ENCODE data around the gene SRCAP. TPM values are rescaled to one million over a fixed set of nuclear protein-coding genes. Genes with fewer than 3 reads are reported as not detected.

SRCAP gene
- polyA plus RNA-seq, 1 donor (not counting 4 experiments of a cell fraction or from before 2014, with no cell fraction given): 1.4 TPM

GRCh38 chr16:30758988-30759491 lies 60.1 kb downstream of the SRCAP start:
- no peaks in the 10 kb centered on the region for H4K20me1 ChIP-seq (ENCODE audit: control insufficient read depth, extremely low read depth, insufficient read depth, low read length)
- DNase-seq (ENCODE audit: low read depth, low spot score): no peak
- no peak overlapping the region for H3K4me2 ChIP-seq (ENCODE audit: control insufficient read depth, extremely low read depth, insufficient read depth, low read depth, low read length)
- TF ChIP-seq, protein P1, sequence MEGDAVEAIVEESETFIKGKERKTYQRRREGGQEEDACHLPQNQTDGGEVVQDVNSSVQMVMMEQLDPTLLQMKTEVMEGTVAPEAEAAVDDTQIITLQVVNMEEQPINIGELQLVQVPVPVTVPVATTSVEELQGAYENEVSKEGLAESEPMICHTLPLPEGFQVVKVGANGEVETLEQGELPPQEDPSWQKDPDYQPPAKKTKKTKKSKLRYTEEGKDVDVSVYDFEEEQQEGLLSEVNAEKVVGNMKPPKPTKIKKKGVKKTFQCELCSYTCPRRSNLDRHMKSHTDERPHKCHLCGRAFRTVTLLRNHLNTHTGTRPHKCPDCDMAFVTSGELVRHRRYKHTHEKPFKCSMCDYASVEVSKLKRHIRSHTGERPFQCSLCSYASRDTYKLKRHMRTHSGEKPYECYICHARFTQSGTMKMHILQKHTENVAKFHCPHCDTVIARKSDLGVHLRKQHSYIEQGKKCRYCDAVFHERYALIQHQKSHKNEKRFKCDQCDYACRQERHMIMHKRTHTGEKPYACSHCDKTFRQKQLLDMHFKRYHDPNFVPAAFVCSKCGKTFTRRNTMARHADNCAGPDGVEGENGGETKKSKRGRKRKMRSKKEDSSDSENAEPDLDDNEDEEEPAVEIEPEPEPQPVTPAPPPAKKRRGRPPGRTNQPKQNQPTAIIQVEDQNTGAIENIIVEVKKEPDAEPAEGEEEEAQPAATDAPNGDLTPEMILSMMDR (optimal IDR thresholded peaks at IDR 0.05 in 1 of 3, IDR thresholded peaks at IDR 0.05 in 1 of 3, conservative IDR thresholded peaks at IDR 0.05 in 1 of 3; ENCODE audit: extremely low read depth in 1 of 3, insufficient read depth in 2 of 3, low read length in 3 of 3): no peak
- no peak for TF ChIP-seq EZH2 (IDR thresholded peaks at IDR 0.05; ENCODE audit: low read length)
- H2AFZ ChIP-seq (ENCODE audit: control insufficient read depth, low read length): no peak overlapping the region
- H3K4me3 ChIP-seq (ENCODE audit: control insufficient read depth in 2 of 3, extremely low read depth in 1 of 3, insufficient read depth in 2 of 3, low read depth in 1 of 3, low read length in 3 of 3): no peak overlapping the region
- H3K9me3 ChIP-seq (ENCODE audit: control insufficient read depth, low read depth, low read length): no peaks in the 10 kb centered on the region
- peaks cover 17% of the 10 kb centered on the region for H3K4me1 ChIP-seq (ENCODE audit: control insufficient read depth, extremely low read depth, insufficient read depth, low read length)
- dilution Hi-C loops (cut with MboI; ENCODE audit: extremely low pct_ligation_motif_present, low sequenced_read_pairs): no loop called here
- H3K79me2 ChIP-seq (ENCODE audit: control insufficient read depth, insufficient read depth, low read length): peaks cover 18% of the 10 kb centered on the region
- no peaks in the 10 kb centered on the region for H3K27me3 ChIP-seq (ENCODE audit: control insufficient read depth, extremely low read depth, insufficient read depth, low read length)
- FAIRE-seq: no peak
- H3K36me3 ChIP-seq (ENCODE audit: control insufficient read depth in 2 of 2, extremely low read depth in 1 of 2, insufficient read depth in 2 of 2, low read length in 2 of 2): peaks cover 16 to 18% of the 10 kb centered on the region in 2 experiments
- H3K9me1 ChIP-seq (ENCODE audit: control insufficient read depth, extremely low read depth, insufficient read depth, low read length): no peaks in the 10 kb centered on the region
- no peak overlapping the region for H3K27ac ChIP-seq (ENCODE audit: control insufficient read depth, insufficient read depth, low read length)
- H3K9ac ChIP-seq (ENCODE audit: control insufficient read depth, extremely low read depth, insufficient read depth, low read length): no peak overlapping the region

DNA sequence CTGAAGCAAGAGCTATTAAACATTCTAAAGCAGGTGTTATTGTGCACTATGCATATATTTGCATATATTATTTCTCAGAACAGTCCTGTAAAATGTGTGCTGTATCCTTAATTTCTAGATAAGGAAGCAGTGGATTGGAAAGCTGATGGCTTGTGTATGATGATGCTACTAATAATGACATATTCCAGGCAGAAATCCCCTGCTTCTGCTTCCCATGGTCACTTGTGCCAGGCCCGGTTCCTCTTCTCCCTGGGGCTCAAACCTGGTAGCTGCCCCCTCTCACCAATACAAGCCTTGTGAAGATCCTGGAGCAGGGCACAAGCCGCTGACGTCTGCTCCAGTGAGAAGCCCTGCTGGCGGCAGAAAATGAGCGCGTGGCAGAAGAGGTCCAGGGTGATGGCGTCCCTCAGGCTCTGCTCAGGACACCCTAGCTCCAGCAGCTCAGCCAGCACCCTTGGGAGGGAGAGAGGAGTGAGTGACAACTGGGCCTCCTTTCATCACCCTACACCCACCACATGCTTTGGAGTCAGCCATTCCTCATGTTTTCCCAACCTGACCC lies 61.1 kb downstream of the SRCAP start:
- dilution Hi-C loops (cut with MboI; ENCODE audit: extremely low pct_ligation_motif_present, low sequenced_read_pairs): no loop called here

More for the DNA sequence above, 61.1 kb downstream of the SRCAP start:
- Histone ChIP-seq H3K9me1 (ENCODE audit: control insufficient read depth, extremely low read depth, insufficient read depth, low read length) (no peaks in the 10 kb centered on the region), H3K9me3 (ENCODE audit: control insufficient read depth, low read depth, low read length) (no peaks in the 10 kb centered on the region), H3K27ac (ENCODE audit: control insufficient read depth, insufficient read depth, low read length) (no peak overlapping the region), H2AFZ (ENCODE audit: control insufficient read depth, low read length) (no peak overlapping the region), H3K36me3 (ENCODE audit: control insufficient read depth in 2 of 2, extremely low read depth in 1 of 2, insufficient read depth in 2 of 2, low read length in 2 of 2) (peaks cover 23% of the 10 kb centered on the region in 2 experiments), H3K4me3 (ENCODE audit: control insufficient read depth in 2 of 3, extremely low read depth in 1 of 3, insufficient read depth in 2 of 3, low read depth in 1 of 3, low read length in 3 of 3) (no peak overlapping the region), H3K4me1 (ENCODE audit: control insufficient read depth, extremely low read depth, insufficient read depth, low read length) (peaks cover 17% of the 10 kb centered on the region), H3K79me2 (ENCODE audit: control insufficient read depth, insufficient read depth, low read length) (peaks cover 25% of the 10 kb centered on the region), H3K4me2 (ENCODE audit: control insufficient read depth, extremely low read depth, insufficient read depth, low read depth, low read length) (no peak overlapping the region), H3K27me3 (ENCODE audit: control insufficient read depth, extremely low read depth, insufficient read depth, low read length) (no peaks in the 10 kb centered on the region), H3K9ac (ENCODE audit: control insufficient read depth, extremely low read depth, insufficient read depth, low read length) (no peak overlapping the region), H4K20me1 (ENCODE audit: control insufficient read depth, extremely low read depth, insufficient read depth, low read length) (no peaks in the 10 kb centered on the region)
- FAIRE-seq: no peak
- no peak for DNase-seq (ENCODE audit: low read depth, low spot score)
- TF ChIP-seq, protein P1 (optimal IDR thresholded peaks at IDR 0.05 in 1 of 3, IDR thresholded peaks at IDR 0.05 in 1 of 3, conservative IDR thresholded peaks at IDR 0.05 in 1 of 3; ENCODE audit: extremely low read depth in 1 of 3, insufficient read depth in 2 of 3, low read length in 3 of 3): no peak
- TF ChIP-seq EZH2 (IDR thresholded peaks at IDR 0.05; ENCODE audit: low read length): no peak

All from keratinocyte (primary cell).